ENCODE data around the gene UMAD1.
A peak's percentile ranks its signal among the peaks of the same experiment; 100 is the strongest.

Gene UMAD1

DNA sequence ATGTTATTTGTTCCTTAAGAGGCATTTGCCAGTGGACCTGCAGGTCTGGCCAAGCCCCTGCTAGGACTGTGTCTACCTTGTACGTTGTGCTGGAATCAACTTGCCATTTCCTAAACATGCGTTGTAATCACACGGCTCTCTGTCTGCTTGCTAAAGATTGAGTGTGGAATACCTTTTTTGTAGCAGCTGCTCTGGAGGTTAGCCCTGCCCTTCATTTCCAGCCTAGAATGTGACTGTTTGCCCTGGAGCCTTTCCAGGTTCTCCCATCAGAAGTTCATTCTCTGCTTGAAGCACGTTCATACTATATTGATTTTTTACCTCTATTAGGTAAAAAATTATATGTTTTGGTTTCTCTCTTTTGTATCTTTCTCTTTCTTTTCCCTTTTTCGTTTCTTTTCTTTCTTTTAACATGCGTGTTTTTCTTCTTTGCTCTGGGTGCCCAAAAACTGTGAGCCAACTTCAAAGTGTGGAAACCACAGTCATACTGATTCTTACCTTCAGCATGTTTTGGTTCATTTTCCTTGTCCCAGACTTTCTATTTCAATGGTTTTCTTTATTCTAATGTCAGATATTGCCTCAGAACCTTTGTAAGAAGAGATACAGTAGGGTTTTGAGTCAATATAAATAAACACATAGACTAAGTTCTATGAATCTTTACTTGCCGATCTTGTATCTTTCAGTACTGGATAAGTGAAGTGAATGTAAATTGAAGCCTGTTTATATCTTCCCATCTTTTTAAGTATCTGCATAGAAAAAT lies 189.7 kb downstream of the UMAD1 start:
- peak; percentile 36 for DNase-seq (ENCODE audit: low read depth, low spot score)

DNA sequence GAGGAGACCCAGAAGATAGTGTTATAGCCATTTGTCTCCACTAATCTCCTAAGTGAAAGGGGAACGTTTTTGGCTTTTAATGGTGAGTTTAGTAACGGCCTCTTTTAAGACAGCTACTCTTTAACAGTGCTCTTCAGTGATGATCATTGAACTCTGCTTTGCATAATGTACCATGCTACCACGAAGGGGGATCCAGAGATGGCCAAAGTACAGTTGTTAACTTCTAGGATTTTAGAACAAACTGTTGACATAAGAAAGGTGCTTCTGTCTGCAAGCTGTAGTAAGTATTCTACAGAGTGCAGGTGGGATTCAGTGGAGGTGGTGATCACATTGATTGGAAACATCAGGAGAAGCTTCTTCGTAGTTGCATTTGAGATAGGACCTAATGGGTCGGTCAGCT lies 192.0 kb downstream of the UMAD1 start:
- DNase-seq (ENCODE audit: low read depth, low spot score): no peak

DNA sequence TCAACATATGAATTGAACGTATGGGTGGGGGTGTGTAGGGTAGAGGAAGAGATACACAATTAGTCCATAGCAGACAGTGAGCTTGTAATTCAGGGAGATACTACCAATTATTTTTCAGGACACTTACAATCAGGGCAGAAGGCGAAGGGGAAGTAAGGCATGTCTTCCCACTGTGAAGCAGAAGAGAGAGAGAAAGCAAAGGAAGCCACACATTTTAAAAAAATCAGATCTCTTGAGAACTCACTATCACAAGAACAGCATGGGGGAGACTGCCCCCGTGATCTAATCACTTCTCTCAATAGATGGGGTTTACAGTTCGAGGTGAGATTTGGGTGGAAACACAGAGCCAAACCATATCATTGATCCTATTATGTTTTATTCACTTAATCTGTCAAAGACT lies 194.2 kb downstream of the UMAD1 start:
- no peak for DNase-seq (ENCODE audit: low read depth, low spot score)

DNA sequence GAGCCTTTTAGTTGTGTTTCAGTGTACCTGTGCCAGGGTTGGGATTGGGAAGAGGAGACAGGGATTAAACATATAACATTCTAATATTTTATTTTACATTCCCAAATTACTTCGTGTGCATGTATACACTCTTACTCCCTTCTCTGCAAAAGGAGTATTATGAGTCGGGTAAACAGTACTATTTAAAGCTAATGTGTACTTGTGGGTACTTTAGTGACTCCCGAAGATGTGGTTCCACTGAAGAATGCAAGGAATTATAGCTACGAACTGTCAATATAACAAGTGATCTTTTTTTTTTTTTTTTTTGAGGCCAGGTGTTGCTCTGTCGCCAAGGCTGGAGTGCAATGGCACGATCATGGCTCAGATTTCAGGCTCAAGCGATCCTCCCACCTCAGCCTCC lies 200.5 kb downstream of the UMAD1 start:
- DNase-seq (ENCODE audit: low read depth, low spot score): no peak

DNA sequence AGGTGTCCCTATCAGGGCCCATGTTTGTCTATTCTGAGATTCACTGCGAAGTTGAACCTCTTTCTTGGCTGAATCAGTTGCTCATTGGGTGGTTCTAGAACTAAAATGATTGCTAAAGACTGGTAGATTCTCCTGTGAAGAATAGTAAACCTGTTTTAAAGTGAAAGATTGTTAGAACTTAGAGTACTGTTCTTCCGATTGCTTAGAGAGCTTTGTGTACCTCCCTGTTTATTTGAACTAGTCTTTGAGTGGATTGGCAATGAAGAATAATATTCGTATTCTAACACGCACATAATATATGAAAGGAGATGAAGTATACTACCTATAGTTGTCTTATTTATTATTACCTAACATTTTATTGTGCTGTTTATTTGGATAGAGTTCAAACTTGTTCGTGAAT lies 202.7 kb downstream of the UMAD1 start:
- no peak for DNase-seq (ENCODE audit: low read depth, low spot score)

DNA sequence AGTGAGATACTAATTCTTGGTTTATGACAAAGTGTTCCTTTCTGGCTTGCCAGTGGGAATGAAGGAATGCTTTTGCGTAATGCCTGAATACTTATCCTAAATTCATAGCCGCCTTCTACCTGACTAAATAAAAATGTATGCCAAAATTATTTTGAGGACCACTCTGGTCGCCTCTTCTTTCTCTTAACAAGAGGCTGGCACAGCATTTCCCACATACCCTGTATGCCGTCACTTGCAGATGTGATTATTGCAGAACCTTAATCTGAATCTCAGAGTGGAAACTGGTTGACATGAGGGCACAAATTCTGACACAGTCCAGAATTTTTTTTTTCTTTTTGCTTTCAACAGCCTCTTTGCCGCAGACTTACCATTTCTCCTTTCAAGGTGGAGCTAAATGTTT lies 203.4 kb downstream of the UMAD1 start:
- DNase-seq (ENCODE audit: low read depth, low spot score): no peak

DNA sequence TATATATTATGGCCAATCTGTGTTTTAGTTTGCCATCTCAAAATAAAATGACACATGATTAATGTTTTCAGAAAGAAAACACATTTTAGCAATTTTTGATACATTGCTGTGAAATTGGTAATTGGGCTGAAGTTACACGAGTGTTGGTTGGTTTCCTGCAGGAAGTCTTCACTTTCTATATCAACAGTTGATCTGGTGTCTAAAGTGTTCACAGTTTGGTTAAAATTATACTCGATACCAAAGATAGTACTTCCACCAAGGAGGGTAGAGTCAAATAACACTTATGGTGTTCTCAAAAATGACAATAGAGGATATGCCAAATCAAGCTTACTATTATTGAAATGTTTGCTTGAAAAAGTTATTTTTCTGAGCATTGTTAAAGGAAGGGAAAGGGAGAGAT lies 207.7 kb downstream of the UMAD1 start:
- DNase-seq (ENCODE audit: low read depth, low spot score): no peak

DNA sequence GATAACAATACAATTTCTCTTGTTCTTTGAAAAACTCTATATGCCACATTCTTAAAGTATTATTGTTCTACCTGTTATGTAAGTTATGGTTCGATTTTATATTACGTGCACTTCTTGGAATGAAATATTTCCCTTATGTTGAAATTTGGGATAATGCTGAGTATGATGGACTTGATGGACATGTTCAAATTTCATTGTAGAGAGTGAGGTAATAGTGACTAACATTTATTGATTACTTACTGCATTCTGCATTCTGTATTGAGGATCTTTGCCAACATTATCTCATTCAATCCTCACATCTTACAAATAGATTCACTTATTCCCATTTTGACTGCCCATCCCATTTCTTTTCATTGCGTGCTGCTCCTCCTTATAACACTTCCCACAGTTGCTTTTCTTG lies 208.3 kb downstream of the UMAD1 start:
- no peak for DNase-seq (ENCODE audit: low read depth, low spot score)

DNA sequence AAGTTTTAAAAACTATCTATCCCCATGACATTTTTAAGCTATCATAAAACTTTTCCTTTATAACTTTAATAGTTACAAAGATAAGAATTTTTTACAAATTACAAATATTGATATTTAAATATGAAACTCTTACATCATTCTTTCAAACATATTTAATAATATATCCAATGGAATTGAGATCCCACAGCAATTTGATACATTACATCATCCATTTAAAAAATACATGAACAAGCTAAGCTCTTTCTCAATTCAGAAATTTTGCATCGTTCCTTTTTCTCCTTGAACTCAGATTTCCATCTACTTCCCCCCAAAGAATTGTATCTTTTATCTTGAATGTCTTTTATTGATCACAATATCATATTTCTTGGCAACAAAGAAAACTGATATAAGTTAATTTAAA lies 209.6 kb downstream of the UMAD1 start:
- no peak for DNase-seq (ENCODE audit: low read depth, low spot score)

DNA sequence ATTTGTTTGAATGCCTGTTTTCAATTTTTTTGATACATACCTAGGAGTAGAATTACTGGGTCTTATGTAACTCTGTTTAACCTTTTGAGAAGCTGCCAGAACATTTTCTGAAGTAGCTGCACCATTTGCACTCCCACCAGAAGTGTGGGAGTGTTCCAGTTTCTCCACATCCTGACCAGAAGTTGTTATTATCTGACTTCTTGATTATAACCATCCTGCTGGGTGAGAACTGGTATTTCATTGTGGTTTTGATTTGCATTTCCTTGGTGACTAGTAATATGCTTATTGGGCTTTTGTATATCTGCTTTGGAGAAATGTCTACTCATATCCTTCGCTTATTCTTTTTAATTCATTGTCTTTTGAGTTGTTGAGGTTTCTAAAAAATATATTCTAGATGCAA lies 210.8 kb downstream of the UMAD1 start:
- peak; percentile 36 for DNase-seq (ENCODE audit: low read depth, low spot score)

DNA sequence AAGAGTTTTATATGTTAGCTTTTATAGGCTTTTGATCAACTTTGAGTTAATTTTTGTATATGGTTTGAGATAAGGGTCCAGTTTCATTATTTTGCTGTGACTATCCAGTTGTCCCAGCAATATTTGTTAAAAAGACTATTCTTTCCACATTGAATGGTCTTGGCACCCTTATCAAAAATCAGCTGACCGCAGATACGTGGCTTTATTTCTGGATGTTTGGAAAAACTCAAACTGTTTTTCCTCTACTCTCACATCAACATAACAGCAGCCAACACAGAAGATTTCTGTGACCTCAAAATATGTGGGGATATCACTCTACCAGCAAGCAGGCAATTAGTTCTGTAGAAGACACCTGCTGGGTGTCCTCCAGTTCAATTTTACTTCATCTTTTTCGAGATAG lies 211.4 kb downstream of the UMAD1 start:
- DNase-seq (ENCODE audit: low read depth, low spot score): peak; percentile 8

DNA sequence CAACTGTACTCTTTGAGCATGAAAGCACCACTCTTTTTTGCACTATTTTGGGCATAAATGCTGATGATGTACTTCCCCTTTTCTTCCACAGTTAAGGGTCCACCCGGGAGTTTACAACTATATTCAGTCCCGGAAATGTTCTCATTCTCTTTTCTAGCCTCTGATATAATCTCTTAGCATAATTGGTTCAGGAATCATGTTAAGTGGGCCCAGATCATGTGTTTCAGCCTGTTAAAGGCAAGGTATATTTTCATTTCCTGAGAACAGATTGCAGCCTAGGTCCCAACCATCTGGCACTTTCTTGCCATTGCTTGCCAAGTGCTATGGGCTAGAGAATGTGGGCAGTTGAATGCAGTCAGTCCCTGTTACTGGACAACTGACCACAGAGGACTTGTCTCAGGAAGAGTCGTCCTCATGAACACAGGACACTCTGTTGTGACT lies 216.6 kb downstream of the UMAD1 start:
- no peak for DNase-seq (ENCODE audit: low read depth, low spot score)

DNA sequence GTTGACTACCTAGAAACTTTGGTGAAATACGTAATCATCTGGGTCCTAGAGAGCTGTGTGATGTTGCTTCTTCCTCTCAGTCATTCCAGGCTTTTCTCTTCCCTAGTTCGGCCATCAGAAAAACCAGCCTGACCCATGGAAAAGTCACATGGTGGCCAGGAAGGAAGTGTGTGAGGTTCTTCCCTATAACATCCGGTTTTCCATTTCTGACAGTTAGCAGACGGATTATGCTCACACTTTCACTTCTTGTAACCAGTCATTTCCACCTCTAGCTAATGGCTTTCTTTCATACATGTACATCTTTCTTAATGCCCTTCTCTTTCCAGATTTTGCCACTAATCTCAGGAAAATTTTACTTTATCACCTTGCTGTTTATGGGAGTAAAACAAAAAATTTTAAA lies 218.0 kb downstream of the UMAD1 start:
- DNase-seq (ENCODE audit: low read depth, low spot score): no peak

DNA sequence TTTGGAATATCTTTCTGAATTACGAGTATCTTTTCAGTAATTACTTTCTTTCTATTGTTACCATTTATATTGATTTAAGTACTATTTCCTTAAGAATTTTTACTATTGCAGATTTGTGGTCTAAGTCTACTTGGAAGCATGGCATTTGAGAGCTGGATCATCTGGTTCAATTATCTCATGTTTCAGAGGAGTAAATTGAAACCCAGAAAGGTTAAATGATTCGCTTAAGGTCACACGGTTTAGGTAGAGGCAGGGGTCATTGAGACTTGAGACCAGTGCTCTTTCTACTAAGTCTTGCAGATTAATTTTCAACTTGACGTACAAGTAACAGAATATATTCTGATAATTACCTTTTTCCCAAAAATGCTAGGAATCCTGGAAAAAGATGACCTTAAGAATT lies 218.9 kb downstream of the UMAD1 start:
- DNase-seq (ENCODE audit: low read depth, low spot score): no peak

DNA sequence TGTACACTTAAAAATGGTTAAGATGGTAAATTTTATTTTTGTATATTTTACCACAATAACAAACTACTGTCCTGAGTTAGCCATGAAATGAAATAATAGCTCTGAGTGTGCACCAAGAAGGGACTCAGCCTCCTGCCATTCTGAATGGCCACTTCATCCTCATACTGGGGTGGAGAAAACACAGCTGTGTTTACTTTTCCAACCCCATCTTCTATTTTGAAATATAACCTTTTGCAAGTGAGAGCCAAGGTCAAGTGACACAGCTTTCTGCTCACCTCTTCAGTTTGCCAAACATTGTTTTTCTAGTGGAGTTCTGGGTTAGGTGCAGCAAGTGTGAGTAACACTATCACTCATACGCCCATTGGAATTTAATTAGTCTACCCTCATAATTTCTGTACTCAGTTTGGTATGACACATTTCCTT lies 220.7 kb downstream of the UMAD1 start:
- peak; percentile 23 for DNase-seq (ENCODE audit: low read depth, low spot score)

DNA sequence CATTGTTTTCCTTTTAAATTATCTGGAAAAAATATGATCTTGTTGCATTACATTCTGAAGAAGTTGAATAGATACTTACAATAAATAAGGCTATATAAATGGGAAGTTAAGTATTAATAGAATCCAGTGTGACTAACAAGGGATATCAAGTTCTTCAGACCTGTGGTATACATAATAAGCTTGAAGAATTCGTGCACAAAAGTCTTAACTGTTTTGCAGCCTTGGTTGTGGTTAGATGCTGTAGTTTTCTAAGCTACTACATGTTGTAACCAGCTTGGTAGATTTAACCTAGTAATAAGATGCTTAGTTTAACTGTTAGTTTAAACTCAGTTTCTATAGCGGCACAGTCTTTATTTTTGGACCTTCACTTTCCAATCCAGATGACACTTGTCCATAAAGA lies 221.8 kb downstream of the UMAD1 start:
- peak; percentile 46 for DNase-seq (ENCODE audit: low read depth, low spot score)

DNA sequence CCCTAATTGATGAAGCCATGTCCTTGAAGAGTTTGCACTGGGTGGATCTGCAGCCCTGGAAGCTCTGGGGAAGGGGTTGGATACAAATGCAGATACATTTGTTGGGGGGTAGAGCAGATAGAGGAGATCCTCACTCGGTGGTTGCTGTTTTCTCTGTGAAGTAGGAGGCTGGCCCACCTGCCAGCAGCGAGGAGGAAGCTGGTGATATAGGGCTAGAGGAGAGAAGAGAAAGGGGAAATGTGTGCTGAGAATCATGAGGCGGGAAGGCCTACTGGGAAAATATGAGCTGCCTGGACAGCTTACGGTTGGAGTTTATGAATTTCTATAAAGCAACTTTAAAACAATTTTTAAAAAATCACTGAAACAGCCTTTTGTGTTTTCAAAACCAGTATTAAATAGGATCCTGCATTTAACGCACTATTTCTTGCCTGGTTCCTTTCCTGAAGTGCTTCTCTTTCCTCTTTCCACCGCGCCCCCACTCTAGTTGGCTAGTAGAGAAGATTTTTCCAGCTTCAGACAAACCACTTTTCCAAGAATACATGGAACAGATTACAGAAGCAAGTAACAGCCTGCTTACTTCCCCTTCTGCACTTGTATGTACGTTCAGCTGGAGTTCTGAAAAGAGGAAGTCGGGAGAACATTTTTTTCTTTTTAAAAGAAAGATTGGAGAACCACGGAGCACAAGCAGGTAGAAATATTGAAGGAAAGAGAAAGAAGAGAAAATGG lies 227.5 kb downstream of the UMAD1 start:
- DNase-seq (ENCODE audit: low read depth, low spot score): no peak

DNA sequence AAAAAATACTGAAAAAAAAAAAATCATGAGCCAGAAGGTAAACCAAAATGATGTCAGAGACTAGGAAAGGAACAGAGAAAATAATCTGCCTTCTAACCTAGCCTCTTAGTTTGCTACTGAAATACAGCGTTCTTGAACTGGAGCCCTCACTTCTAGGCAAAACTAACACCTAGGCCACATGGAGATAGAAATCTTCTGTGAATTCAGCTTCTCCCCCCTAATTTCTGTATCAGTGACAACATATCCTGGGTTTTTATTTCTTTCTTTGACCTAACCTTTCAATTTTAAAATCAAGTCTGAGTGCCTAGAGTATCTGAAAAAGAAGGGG lies 228.0 kb downstream of the UMAD1 start:
- no peak for DNase-seq (ENCODE audit: low read depth, low spot score)

DNA sequence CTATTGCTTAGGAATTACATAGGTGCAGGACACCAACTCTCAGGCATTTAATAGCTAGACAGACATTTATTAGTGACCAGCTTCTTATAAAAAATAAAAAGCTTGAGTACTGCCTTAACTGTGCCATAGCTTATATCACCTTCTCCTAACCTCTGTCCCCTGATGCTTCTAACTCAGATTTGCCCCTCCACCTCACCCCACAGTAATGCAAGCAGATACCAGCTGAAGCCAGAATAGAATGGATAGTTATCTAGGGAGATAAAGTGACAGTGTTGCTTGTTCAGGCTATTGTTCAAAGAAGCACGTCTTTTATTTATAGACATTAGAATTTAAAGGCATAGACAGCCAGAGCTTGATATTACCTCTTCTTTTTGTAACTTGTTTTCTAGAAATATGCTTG lies 228.5 kb downstream of the UMAD1 start:
- DNase-seq (ENCODE audit: low read depth, low spot score): no peak

DNA sequence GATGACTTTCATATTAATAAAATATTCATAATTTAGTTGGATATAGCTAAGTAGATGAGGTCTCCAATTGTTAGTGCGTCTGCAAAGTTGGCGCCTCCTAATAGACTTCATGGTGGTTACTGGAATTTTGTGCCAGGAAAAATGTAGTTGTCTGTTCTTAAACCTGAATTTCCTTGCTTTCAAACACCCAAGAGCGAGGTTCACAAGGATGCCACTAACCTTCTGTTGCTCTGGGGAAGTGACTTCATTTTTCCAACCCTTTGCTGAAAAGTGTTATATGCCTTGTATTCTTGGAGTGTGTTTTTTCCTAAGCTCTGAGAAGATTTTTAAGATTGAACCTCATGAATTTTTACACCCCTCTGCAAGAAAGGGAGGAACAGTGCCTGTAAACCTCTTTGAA lies 229.1 kb downstream of the UMAD1 start:
- no peak for DNase-seq (ENCODE audit: low read depth, low spot score)

DNA sequence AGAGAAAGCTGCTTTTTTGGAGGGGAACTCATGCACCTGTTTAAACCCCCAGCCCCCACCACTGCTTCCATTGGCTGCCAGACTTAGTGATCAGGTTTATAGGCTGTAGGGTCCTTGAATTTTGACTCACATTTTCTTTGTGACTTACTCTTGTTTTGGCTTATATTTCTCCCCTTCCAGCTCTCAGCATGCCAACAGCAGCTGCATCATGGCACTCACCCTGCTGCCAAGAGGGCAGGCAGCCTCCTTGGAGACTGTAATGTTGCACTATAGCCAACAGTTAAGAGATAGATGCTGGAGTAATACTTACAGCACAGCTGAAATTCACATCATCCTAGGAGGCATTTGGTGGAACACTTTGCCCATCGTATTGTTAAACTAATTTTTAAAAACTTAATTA lies 230.0 kb downstream of the UMAD1 start:
- DNase-seq (ENCODE audit: low read depth, low spot score): no peak

DNA sequence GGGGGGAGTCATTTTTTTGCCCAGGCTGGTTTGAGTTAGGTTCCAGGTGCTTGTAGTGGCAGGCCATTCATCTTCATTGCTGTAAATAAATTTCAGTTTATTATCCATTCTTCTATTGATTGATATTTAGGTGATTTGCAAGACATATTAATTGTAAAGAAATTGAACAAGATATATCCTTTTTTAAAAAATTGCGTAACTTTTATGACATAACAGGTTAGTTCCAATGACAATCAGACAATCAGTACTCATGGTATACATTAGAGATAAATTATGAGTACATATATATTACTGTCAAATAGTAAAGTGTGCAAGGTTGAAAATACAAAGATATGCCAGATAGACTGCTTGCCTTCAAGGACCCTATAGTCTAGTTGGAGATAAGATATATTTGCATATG lies 235.9 kb downstream of the UMAD1 start:
- no peak for DNase-seq (ENCODE audit: low read depth, low spot score)

DNA sequence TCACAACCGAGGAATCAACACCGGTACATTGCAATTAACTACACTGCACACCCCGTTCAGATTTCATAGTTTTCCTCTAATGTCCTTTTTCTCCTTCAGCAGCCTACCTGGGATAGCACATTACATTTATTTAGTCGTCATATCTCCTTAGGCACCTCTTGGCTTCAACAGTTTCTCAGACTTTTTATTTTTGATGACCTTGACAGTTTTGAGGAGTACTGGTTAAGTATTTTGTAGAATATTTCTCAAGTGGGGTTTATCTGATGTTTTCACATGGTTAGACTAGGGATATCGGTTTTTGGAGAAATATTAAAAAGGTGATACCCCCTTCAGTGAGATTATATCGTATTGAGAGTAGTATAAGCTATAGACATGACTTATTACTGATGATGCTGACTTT lies 241.0 kb downstream of the UMAD1 start:
- no peak for DNase-seq (ENCODE audit: low read depth, low spot score)

DNA sequence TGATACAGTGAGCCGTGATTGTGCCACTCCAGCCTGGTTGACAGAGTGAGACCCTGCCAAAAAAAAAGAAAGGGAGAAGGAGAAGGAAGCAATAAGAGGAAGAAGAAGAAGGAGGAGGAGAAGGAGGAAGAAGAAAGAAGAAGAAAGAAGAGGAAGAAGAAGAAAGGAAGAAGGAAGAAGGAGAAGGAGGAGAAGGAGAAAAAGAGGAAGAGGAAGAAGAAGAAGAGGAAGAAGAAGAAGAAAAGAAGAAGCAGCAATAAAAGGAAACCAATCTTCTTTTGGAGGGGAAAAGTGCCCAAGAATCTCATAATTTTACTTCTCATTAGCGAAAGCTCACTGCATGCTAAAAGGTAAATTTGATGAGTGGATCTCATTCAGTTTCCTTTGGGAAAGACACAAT lies 242.3 kb downstream of the UMAD1 start:
- DNase-seq (ENCODE audit: low read depth, low spot score): no peak
